AG09309 (cell line): ENCODE results near the gene JAGN1.
A peak's percentile ranks its signal among the peaks of the same experiment; 100 is the strongest.

Source experiments
- DNase-seq: peaks from one replicate; pipeline ENCODE4 v3.0.0-alpha.2; 2010; ENCODE audit warnings: low read depth
- H3K4me3 ChIP-seq: 2 replicates; pipeline ENCODE4 v1.5.1; 2011; ENCODE audit warnings: mild to moderate bottlenecking, low read depth, low read length, moderate library complexity; ENCODE audit not compliant: control insufficient read depth
- TF ChIP-seq, protein P1 (sequence below): IDR thresholded peaks from 2 replicates; pipeline ENCODE4 v1.5.1; 2011; ENCODE audit warnings: mild to moderate bottlenecking, low read depth, low read length, inconsistent platforms; ENCODE audit not compliant: insufficient read depth, control insufficient read depth; ENCODE audit errors: missing control alignments

JAGN1 gene

DNA sequence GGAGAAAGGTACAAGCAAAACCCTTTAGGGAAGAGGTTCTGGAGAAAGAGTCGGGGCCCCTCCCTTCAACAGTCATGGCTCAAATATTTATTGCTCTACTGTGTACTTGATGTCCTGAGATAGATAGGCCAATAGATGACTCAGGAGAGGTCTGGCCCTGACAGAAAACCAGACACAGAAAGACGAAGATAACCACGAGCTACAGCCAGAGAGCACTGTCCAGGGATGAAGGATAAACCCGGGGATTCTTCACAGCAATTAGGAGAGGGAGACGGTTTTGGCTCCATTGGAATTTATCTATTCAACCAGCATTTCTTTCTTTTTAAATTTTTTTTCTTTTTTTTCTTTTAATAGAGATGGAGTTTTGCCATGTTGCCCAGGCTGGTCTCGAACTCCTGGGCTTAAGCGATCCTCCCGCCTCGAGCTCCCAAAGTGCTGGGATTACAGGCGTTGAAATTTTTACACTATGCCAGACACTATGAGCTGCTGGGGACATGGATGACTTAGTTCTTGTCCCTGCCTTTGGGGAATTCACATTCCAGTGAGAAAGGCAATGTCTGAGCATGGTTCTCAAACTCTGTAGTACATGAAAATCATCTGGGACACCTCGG lies 5.8 kb upstream of the JAGN1 start:
- TF ChIP-seq, protein P1, sequence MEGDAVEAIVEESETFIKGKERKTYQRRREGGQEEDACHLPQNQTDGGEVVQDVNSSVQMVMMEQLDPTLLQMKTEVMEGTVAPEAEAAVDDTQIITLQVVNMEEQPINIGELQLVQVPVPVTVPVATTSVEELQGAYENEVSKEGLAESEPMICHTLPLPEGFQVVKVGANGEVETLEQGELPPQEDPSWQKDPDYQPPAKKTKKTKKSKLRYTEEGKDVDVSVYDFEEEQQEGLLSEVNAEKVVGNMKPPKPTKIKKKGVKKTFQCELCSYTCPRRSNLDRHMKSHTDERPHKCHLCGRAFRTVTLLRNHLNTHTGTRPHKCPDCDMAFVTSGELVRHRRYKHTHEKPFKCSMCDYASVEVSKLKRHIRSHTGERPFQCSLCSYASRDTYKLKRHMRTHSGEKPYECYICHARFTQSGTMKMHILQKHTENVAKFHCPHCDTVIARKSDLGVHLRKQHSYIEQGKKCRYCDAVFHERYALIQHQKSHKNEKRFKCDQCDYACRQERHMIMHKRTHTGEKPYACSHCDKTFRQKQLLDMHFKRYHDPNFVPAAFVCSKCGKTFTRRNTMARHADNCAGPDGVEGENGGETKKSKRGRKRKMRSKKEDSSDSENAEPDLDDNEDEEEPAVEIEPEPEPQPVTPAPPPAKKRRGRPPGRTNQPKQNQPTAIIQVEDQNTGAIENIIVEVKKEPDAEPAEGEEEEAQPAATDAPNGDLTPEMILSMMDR: no peak
- peak; percentile 61 for DNase-seq
- no peak overlapping the region for H3K4me3 ChIP-seq

DNA sequence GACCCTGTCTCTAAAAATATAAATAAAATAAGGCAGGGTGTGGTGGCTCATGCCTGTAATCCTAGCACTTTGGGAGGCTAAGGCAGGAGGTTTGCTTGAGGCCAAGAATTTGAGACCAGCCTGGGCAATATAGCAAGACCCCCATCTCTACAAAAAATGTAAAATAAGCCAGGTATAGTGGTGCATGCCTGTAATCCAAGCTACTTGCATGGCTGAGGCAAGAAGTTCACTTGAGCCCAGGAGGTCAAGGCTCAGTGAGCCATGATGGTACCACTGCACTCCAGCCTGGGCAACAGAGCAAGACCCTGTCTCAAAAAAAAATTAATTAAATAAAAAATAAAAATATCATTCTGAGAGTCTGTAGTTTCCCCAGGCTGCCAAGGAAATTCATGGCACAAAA lies 4.1 kb upstream of the JAGN1 start:
- H3K4me3 ChIP-seq: no peak overlapping the region
- TF ChIP-seq, protein P1: no peak
- no peak for DNase-seq

DNA sequence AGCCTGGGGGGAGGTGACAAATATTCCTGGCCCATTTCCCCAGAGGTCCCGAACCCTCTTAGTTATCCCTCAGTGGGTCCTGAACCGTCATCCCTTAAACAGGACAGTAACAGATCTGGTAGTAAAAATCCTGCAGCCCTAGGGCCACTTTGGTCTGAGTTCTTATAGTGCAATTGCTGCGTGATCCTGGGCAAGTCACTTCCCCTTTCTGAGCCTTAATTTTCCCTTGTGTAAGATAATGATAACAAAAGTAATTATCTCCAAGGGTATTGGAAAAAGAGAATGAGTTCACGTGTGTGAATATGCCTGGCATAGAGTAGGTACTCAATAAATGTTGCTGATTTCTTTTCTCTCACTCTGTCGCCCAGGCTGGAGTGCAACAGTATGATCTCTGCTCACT lies 2.9 kb upstream of the JAGN1 start:
- no peak for DNase-seq
- H3K4me3 ChIP-seq: no peak overlapping the region
- TF ChIP-seq, protein P1: no peak

DNA sequence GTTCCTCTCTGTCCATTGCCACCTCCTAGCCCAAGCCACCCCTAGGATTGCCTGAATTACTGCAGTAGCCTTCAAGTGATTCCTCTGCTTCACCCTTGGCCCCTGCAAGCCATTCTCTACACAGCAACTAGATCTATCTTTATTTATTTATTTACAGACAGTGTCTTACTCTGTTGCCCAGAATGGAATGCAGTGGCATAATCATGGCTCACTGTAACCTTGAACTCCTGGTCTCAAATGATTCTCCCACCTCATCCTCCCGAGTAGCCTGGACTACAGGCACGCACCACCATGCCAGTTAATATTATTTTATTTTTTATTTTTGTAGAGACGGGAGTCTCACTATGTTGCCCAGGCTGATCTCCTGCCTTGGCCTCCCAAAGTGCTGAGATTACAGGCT lies 1.9 kb upstream of the JAGN1 start:
- H3K4me3 ChIP-seq: no peak overlapping the region
- TF ChIP-seq, protein P1: no peak
- no peak for DNase-seq

DNA sequence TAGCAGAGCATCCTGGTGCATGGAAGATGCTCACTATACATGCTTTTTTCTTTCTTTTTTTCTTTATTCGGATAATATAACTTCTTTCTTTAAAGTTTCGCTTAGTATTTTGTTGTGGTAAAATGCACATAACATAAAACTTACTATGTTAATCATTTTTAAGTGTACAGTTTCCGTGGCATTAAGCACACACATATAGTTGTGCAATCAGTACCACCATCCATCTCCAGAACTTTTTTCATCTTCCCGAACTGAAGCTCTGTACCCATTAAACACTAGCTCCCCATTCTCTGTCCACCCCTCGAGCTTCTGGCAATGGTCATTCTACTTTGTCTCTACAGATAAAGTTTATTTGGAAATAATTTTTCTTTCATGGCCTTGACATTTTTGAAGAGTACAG lies 1.0 kb upstream of the JAGN1 start:
- TF ChIP-seq, protein P1: no peak
- no peak for DNase-seq
- H3K4me3 ChIP-seq: no peak overlapping the region

DNA sequence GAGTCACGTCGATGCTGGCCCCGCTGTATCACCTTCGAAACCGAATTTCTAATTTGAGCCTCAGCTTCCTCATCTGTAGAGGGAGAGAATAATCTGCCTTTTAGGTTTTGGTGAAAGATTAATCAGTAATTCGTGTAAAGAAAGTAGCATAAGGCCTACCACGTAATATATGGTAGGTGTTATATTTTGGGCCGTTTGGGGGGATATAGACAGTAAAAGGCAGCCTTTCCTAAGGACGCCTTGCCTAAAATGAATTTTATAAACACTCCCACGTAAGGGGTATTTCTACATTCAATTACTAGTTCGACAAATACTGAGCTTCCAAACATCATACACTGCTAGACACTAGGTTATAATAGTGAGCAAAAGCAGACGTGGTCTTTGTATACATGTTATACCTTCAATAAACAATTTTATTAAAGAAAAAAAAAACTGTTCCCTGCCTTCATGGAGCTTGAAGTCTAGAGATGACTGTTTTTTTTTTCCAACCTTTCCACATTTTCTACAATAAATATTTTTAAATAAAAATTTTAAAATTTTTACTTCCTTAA lies 737 bp downstream of the JAGN1 start:
- H3K4me3 ChIP-seq: peak overlapping the region; percentile 97
- no peak for DNase-seq
- TF ChIP-seq, protein P1: no peak
